GM19455 (cell line): ENCODE measurements around the gene SPATA13.
"Not testable (repeated sequence)": the region's sequence is repeated elsewhere in the genome, so short reads cannot be mapped to it uniquely, and the experiment has no call there.

Source experiments
- ATAC-seq: cut with Tn5 transposase; IDR thresholded peaks from one replicate; pipeline ENCODE4 v1.9.1; 2021; ENCODE audit not compliant: unreplicated experiment

The SPATA13 gene

DNA sequence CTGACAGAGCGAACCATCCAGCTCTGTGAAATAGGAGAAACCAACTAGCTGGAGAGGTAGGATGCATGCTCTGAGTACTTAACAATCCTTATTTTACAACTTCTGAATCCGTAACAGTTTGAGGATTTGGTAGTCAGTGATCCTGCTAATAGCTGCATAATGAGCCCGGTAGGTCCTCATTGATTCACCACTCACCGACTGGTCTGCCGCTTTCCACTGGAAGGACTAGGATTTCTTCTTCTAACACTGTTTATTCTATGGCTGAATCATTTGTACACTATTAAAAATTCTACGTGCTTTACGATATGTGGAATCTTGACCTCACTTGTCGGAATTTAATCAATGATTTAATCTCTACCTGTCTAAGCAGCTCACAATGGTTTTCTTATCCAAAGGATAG is 33.9 kb downstream of the SPATA13 start:
- ATAC-seq, result no peak

DNA sequence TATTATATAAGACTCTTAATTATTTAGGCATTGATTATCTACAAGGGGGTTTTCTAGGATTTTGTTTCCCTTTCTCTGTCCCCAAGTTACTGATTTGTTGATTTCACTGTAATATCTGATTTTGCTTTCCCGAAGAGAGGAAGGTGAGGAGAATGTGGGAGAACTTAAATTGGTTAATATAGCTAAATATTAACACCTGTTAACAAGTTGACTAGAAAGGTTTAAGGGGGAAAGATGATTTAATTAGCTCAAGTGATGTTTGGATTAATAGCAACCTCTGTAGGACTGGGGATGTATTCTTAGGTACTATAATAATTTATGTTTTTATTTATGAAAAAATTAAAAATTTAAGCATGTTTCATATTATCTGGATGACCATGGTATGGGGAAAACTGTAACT is 35.1 kb downstream of the SPATA13 start:
- no peak for ATAC-seq

DNA sequence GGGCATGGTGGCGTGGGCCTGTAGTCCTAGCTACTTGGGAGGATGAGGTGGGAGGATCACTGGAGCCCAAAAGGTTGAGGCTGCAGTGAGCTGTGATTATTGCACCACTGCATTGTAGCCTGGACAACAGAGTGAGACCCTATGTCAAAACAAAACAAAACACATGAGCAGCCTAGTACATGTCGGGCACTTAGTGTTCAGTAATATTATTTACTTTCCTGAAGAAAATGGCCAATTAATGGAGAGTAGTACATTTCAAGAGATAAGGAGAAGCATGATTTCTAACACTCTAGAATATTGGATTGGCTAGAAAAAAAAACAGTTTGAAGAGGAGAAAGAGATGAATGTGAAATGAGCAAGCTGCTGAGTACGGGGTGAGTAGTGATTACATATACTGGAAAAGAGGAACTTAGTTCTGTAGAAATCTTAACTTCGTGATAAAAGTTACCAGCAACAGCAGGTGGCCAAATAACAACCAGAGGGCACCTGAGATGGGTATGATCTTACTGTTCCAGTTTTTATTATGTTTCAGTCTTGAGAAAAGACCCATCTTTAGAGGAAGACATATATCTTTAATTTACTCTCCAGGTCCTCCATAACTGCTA is 36.2 kb downstream of the SPATA13 start:
- ATAC-seq, result no peak

DNA sequence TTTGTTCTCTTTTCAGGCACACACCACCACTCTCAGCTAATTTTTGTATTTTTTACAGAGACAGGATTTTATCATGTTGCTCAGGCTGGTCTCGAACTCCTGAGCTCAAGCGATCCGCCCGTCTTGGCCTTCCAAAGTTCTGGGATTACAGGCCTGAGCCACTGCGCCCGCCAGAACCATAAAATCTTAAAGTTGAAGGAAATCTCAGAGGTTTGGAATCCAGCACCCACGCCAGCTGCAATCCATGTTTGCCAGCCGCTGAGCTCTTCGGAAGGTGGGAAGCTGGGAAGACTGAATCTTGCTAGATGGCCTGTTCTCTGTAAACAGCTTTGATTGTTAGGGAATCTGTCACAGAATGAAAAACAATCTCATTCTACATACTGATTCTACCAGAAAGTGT is 38.5 kb downstream of the SPATA13 start:
- no peak for ATAC-seq

DNA sequence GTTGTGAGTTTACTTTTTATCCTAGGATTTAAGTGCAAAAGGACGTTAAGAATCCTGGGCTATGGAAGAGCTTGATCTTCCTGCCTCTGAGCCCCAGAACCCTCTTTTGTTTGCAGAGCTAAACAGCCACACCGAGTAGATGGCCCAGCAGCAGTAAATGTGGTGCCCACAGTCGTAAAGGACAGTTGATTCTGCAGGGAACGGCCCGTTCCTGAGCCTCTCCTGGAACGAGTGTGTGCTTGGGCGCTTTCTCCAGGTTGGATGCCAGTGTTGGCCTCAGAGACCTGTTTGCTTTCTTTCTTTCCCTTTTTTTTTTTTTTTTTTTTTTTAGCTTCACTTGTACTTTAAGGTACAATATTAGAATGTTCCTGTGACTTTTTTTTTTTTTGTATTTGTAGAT is 41.7 kb downstream of the SPATA13 start:
- no peak for ATAC-seq

DNA sequence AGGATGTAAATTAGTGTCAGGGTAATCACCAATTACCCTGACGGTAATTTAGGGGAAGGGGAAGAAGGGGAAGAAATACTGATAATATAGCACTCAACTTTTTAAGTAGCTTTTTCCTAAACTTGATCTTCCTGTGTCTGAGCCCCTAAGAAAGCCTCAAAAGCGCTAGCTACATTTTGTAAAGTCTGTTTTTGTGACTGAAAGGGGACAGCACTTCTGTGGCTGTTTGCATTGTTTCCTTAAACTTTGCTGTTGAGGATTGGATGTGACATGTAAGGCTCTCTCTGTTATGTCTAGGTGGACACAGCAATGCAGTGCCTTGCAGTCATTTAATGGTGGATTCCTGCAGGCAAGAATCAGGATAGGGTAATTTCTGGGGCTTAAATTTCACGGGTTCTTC is 42.8 kb downstream of the SPATA13 start:
- no peak for ATAC-seq

DNA sequence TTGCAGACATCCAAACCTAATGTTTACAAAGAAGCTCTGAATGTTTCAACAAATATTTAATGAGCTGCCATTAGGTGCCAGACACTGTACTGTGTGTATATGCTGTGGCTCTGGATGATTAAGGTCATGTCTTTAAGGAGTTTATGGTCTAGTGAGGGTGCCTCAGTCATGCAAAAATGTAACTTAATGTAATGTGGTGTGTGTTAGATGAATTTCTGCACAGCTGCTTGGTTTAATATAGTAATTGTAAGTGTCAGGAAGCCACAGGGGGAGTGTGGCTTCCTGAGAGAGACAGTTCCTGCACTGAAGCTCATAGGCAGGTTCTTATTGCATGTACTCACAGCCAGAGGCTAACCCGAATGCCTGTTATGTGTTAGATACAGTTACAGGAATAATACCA is 43.3 kb downstream of the SPATA13 start:
- ATAC-seq, result no peak

DNA sequence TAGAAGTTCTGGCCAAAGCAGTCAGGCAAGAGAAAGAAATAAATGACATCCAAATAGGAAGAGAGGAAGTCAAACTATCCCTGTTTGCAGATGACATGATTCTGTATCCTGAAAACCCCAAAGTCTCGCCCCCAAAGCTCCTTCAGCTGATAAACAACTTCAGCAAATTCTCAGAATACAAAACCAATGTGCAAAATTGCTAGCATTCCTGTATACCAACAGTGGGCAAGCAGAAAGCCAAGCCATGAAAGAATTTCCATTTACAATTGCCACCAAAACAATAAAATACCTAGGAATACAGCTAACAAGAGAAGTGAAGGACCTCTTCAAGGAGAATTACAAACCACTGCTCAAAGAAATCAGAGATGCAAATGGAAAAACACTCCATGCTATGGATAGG is 44.6 kb downstream of the SPATA13 start:
- ATAC-seq, result not testable (repeated sequence)

DNA sequence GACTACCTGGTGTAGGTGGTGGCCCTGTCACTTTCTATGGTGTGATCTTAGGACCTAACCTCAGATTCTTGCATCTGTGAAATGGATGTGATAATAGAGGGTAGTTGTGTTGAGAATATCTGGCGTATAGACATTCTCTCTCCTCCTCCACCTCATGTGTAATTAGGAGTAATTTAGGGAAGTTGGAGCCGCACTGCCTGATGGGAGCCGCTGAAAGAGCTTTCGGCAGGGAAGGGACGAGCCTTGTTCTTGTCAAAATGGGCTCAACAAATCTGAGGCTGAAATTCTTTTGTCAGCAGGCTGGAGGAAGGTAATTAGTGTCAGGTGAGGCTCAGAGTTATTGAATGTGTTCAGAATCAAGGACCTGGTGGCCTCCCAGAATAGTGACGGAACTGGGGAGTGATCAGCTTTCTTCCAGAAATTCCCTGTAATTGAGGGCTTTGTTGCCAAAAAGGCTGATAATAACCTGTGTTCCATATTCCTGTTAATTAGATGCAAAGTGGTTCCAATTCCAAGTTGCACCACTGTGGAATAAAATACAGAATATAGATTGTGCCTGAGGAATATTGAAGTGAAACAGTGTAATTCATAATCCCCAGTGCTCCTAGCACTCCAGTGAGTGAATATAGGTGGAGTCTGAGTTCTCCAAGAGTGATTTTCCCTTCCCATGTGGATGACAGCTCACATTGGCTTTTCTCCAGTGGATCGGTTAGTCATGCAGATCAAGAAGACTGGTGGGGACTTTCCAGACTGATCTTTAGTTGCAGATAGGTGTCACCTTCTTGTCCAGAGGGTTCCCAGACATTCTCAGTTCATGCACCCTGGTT is 47.5 kb downstream of the SPATA13 start:
- ATAC-seq, result no peak

DNA sequence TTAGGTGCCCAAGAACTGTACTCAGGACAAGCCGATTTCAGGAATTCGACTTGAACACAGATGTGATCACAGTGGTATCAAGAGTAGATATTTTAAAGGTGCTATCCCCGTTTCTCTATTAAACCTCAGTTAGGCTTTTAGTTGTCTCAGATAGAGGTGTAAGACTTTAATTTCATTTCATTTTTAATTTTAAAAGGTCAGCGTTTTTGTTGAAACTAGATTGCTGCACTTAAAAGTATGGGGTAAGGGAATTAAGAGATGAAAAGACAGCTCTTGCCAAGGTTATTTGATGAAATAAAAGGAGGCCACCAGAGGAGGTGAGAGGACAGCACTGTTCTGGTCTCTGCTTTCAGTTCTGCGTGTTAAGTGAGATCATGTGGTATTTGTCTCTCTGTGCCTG is 48.6 kb downstream of the SPATA13 start:
- ATAC-seq, result no peak

DNA sequence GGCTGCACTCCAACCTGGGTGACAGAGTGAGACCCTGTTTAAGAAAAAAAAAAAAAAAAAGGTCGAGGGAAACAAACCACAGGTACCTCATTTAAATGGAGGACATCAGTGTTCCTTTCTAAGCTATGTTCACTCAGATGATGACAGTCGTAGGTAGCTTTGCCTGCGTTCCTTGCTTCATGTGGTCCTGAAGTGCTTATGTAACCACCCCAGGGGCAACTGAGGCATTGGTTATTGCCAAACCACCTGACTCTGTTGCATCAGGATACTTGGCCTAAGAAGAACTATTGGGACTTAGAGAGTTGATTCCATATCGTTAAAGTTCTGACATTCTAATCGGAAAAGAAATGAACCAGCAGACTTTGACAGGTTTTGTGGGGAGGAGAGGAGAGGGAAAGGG is 51.7 kb downstream of the SPATA13 start:
- ATAC-seq, result no peak

DNA sequence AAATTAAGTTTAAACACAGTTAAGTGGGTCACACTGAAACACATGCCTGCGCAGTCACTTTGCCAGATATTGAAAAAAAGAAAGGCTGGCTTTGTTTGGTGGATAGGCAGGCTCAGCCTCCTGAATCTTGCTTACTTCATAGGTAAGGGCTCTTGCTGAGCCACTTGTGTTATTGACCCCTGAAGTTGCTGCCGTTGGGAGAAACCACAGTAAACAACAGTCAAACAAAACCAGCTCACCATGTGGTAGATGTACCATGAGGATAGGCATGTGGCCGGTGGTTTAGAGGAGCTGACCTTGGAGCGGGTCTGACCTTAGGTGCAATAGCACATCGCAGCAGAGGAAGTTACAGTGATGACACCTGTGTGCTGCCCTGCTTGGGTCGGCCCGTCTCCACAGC is 52.2 kb downstream of the SPATA13 start:
- ATAC-seq, result no peak

DNA sequence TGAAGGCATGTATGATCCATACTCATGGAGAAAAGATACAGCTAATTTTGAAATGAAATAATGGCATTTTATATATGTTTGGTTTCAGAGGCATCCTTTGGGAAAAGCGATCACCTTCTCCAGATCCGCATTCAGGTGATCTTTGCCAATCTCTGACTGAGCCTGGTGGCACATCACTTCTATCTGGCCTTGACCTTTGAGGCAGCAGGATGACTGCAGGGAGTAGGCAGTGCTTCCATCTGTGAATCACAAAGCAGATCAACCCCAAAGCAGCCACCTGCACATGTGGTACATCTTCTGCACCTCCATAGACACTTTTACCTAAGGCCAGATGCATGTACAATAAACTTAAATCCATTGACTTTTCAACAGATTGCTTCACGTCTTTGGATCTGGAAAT is 53.4 kb downstream of the SPATA13 start:
- no peak for ATAC-seq

DNA sequence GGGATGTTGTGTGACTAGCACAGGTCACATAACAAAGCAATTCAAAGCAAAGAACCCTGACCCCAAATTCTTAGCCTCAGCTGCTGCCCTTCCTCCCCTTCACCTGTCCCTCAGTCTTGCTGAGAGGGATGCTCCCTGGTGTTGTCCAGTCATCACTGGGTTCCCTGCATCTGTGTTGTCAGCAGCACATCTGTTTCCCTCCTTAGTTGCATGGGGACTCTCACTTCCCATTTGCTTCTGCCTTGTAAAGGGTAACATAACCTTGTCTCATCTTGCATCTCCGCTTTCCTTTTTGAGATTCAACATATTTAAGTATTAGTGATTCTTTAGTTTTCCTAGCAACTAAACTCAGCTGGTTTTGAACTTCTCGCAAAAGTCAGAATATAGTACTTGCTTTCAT is 54.0 kb downstream of the SPATA13 start:
- no peak for ATAC-seq

DNA sequence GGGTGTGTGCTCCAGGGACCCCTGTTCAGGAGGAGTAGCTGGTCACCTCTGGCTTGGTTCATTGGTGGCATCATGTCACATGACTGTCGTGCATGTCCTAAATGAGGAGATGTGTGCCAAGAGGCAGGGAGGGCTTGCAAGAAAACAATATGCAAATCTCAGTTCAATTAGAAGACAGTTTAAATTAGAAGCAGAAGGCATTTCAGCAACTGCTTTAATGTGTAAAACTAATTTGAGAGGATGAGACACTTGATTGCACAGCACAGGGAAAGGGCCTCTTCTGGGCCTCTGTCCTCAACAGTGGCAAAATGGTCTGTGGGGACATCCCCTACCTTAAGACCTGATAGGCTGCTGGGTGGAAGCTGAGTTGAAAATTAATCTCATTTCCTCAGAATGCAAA is 54.6 kb downstream of the SPATA13 start:
- no peak for ATAC-seq

DNA sequence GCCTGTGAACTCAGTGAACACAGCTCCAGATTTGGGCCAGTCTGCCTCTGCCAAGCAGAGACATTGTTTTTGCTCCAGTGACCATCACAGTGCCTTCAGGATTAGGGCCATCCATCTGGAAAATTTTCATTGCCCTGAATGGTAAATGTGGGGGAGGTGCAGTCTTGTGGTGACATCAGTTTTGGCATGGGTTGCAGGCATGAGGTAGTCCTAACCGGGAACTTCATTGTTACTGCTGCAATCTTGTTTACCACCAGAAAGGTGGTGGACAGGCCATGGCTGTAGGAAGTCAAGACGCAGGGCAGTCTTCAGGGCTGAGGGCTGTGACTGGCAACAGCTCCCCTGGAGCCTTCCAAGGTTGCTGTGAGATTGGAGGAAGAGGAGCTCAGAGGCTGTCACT is 55.2 kb downstream of the SPATA13 start:
- no peak for ATAC-seq

DNA sequence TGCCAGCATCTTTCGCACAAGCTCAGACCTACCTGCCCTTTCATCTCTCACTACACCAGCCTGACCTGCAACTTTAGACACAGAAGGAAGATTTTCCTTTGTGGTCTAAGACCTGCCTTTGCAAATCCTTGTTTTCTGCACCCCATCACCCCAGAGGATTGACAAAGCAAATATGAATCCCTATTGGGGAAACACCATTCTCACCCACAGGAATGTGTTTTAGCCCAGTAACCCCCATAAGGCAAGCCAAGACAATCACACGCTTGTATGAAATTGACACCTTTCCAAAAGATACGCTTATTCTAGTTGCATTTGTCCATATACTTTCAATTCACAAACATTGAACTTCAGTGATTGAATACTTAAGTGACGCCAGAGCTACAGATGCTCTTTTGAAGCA is 55.7 kb downstream of the SPATA13 start:
- no peak for ATAC-seq

DNA sequence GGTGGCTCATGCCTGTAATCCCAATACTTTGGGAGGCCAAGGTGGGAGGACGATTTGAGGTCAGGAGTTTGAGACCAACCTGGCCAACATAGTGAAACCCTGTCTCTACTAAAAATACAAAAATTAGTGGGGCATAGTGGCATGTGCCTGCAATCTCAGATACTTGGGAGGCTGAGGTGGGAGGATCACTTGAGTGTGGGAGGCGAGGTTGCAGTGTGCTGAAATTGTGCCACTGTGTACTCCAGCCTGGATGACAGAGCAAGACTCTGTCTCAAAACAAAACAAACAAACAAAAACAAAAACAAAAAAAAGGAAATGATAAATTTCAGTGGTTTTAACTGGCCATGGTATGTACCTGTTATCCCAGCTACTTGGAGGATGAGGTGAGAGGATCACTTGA is 56.3 kb downstream of the SPATA13 start:
- ATAC-seq, result not testable (repeated sequence)

DNA sequence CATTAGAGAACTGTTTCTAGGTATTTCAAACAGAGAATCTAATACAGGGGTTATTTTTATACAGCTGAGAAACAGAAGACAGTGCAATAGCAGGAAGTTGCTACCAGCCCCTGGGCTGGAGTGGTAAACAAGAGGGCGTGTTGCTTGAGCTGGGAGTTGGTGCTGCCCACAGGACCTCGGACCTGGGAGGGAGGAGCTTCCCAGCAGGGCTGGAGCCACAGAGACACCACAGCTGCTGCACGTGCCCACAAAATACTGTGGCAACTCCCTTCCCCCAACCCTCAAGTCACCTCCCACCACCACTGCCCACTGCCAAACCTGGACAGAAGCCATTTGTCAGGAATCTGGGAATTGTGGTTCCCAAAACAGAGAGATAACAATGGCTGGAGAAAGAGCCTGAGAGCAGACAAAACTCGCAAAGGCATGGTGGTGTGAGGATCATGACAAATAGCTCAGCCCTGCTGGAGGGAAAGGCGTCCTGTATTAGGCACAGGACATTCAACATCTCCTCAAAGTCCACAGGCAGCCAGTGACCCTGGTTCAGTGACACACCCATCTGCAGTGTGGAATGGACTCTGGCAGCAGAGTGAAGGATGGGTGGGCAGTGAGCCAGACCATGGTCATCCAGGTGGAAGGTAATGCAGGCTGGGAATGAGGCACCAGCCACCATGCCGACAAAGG is 57.2 kb downstream of the SPATA13 start:
- ATAC-seq, result no peak

DNA sequence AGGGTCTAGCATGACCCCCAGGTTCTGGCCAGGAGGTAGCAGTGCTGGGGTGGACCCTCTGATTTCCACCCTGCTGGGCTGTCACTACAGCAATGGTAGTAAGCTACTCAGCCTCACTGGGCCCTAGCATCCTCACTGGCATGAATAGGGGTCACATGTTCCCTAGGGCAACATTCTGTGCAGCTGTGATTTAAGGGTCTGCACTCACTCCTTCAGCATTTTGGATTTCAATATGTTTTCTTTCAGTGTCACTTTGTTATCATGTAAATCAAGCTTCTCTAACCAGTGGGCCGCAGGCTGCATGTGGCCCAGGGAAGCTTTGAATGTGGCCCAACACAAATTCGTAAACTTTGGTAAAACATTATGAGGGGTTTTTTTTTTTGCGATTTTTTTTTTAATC is 57.8 kb downstream of the SPATA13 start:
- no peak for ATAC-seq

DNA sequence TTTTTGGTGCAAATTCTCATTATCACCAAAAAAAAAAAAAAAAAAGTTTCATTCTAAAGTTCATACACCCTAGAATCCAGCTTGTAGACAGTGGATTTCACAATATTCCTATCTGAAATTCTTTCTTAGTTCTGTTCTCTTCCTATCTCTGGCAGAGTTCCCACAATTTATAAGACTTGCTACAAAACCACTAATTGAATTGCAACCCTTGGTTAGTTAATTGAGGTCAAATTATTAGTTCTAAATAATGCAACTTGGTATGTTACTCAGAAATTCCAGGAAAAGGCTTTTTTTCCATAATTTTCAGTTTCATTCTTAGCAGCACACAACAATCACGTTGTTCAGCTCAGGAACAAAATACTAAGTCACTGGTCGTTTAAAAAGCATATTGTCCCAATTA is 58.5 kb downstream of the SPATA13 start:
- no peak for ATAC-seq

DNA sequence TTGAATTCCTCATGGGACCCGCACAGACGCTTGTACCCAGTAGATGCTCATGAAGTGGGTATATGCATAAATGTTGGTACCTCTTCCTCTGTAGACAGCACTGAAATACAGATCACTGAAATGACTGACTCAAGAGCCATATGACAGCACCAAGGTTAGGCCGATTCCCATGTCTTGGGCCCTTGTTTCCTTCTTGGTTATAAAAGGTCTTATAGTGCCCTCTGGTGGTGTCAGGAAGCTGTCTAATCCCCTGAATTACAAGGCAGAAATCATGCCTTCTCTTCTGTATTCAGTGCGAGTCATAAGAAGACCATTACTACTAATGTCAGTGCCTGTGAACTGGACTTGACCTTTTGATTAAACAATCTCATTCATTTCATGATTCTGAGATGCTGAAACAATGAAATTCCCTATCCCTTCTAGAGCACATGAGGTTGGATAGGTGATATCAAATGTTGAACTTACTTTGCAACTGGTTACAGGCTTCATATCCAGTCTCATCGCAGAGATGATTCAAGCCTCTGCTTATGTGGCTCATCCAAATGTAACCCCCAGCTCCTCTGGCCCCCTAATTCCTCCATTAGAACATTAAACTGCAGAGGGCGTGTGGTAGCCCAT is 59.7 kb downstream of the SPATA13 start:
- ATAC-seq, result no peak
